Measurements from ENCODE around the gene GRIN2A.

GRCh38 chr16:9898124-9898523, 284.1 kb downstream of the GRIN2A start:
- TF ChIP-seq EZH2 (optimal IDR thresholded peaks at IDR 0.05; ENCODE audit: low read depth, low read length) (no peak), CTCF (IDR thresholded peaks at IDR 0.05; ENCODE audit: low read length) (no peak)
